ENCODE measurements around the gene PGP. TPM values are rescaled to one million over a fixed set of nuclear protein-coding genes. Genes with fewer than 3 reads are reported as not detected.
A peak's percentile ranks its signal among the peaks of the same experiment; 100 is the strongest.

PGP gene
- total and polyA plus RNA-seq, 8 donors: 7.1 to 24.4 (median 9.3) TPM

DNA sequence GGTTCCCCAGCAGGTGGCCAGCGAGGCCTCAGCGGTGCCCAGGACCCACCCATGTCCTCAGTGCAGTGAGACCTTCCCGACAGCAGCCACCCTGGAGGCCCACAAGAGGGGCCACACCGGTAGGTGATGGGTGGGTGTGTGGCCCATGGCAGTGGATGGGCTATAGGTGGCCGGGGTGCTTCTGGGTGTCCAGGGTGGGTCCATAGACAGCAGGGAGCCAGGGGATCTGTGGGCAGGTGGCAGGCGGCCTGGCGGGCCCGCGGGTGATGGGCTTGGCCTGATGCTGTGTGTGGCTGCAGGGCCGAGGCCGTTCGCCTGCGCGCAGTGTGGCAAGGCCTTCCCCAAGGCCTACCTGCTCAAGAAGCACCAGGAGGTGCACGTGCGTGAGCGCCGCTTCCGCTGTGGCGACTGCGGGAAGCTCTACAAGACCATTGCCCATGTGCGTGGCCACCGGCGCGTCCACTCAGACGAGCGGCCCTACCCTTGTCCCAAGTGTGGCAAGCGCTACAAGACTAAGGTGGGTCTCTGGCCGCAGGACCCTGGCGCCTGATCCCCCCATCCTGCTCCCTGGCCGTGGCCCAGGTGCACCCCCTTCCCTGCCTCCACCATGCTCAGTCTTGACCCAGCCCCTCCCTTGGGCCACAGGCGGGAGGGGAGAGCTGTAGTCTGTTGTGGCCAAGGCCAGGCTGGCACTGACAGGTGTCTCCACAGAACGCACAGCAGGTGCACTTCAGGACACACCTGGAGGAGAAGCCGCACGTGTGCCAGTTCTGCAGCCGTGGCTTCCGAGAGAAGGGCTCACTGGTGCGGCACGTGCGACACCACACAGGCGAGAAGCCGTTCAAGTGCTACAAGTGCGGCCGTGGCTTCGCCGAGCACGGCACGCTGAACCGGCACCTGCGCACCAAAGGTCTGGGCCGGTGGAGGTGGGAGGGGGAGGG, 19.5 kb upstream of the PGP start:
- peak in 1 of 4 donors; percentile 77 for DNase-seq
- no peak for ATAC-seq
- Histone ChIP-seq H3K27me3 (peaks cover 16 to 36% of the 10 kb centered on the region in 2 donors), H3K9me3 (no peaks in the 10 kb centered on the region), H3K4me1 (peaks cover 15 to 26% of the 10 kb centered on the region in 2 donors), H3K4me3 (no peak overlapping the region), H3K36me3 (peaks cover 0 to 83% of the 10 kb centered on the region in 2 donors), H3K27ac (no peak overlapping the region)
- TF ChIP-seq, protein P1, sequence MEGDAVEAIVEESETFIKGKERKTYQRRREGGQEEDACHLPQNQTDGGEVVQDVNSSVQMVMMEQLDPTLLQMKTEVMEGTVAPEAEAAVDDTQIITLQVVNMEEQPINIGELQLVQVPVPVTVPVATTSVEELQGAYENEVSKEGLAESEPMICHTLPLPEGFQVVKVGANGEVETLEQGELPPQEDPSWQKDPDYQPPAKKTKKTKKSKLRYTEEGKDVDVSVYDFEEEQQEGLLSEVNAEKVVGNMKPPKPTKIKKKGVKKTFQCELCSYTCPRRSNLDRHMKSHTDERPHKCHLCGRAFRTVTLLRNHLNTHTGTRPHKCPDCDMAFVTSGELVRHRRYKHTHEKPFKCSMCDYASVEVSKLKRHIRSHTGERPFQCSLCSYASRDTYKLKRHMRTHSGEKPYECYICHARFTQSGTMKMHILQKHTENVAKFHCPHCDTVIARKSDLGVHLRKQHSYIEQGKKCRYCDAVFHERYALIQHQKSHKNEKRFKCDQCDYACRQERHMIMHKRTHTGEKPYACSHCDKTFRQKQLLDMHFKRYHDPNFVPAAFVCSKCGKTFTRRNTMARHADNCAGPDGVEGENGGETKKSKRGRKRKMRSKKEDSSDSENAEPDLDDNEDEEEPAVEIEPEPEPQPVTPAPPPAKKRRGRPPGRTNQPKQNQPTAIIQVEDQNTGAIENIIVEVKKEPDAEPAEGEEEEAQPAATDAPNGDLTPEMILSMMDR (IDR thresholded peaks at IDR 0.05): no peak
- intact Hi-C loops (cut with DNase I): no loop called here

- ATAC-seq (no peak), DNase-seq (peak in 1 of 4 donors; percentile 68)
- H3K4me3 ChIP-seq: no peak overlapping the region
- H3K27ac ChIP-seq: no peak overlapping the region
- TF ChIP-seq, protein P1 (IDR thresholded peaks at IDR 0.05): no peak
- intact Hi-C loops (cut with DNase I): no loop called here
- H3K9me3 ChIP-seq: no peaks in the 10 kb centered on the region
- H3K36me3 ChIP-seq: peaks cover 0 to 83% of the 10 kb centered on the region in 2 donors
- H3K4me1 ChIP-seq: peaks cover 15 to 25% of the 10 kb centered on the region in 2 donors
- H3K27me3 ChIP-seq: peaks cover 16 to 30% of the 10 kb centered on the region in 2 donors
Observed at GRCh38 chr16:2233046-2233775, 18.6 kb upstream of the PGP start.

DNA sequence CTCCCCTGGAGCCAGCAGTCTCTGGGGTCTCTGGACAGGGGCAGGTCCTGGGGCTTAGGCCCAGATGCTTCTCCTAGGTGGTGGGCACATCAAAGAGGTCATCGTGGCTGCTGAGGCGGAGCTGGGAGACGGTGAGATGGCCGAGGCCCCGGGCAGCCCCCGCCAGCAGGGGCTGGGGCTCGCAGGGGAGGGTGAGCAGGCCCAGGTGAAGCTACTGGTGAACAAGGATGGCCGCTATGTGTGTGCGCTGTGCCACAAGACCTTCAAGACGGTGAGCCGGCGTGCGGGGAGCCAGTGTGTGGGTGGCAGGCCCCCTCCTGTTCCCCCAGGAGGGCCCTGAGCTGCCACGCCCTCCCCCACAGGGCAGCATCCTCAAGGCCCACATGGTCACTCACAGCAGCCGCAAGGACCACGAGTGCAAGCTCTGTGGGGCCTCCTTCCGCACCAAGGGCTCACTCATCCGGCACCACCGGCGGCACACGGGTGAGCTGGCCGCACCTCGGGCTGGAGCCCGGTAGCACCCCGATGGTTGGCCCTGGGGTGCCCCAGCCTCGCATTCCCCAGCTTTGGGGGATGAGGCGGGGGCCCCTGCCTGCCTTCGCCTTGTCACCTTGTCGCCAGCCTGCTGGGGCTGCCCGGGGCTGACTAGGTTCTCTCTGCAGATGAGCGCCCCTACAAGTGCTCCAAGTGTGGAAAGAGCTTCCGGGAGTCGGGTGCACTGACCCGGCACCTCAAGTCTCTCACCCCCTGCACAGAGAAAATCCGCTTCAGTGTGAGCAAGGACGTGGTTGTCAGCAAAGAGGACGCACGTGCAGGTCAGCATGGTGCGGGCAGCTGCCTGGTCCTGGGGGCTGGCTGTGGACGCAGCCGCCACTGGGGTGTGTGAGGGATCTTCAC, 17.7 kb upstream of the PGP start:
- ATAC-seq (no peak), DNase-seq (no peak)
- intact Hi-C loops (cut with DNase I): no loop called here
- H3K4me1 ChIP-seq: peaks cover 12 to 17% of the 10 kb centered on the region in 2 donors
- H3K4me3 ChIP-seq: no peak overlapping the region
- no peak overlapping the region for H3K27ac ChIP-seq
- TF ChIP-seq, protein P1 (IDR thresholded peaks at IDR 0.05): no peak
- no peaks in the 10 kb centered on the region for H3K9me3 ChIP-seq
- H3K36me3 ChIP-seq: peaks cover 0 to 85% of the 10 kb centered on the region in 2 donors
- H3K27me3 ChIP-seq: peaks cover 8 to 21% of the 10 kb centered on the region in 2 donors

DNA sequence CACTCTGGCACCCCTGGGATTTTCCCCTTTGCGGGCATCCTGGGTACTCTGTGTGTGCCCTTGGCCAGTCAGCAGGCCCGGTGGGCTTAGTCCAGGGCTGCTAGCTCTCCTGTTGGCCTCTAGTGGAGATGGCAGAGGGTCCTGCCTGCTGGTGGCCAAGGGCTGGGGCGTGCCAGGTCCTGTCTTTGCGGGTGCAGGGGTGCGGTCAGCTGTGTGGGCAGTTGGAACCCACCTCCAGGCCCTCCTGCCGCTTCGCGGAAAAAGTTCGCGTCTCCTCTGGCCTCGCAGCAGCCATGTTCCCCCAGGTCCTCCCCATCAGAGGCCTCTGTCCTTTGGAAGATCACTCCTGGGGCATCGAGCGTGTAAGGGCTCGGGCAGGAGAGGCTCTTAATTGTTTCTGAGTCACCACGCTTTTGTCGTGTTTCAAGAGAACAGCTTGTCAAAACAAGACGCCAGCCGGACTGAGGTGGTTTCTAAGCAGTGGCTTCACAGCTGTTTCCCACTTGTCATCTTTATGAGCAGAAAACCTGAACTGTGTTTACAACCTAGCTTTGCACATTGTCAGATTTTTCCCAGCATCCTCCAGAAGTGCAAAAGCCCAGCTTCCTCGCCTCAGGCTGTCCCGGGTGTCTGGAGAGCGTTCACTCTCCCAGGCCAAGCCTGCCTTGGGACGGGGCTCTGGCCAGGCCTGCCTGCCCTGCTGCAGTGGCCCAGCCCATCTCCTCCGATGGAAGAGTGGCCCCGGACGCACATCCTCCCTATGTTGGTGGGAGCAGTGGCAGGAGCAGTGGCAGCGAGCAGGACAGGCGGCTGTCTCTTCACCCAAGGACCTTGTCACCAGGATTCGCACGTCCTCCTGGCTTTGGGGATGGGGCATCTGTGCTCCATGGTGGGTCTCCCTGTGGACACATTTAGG, 16.6 kb upstream of the PGP start:
- Histone ChIP-seq H3K4me1 (peaks cover 2 to 11% of the 10 kb centered on the region in 2 donors), H3K4me3 (no peak overlapping the region), H3K27me3 (peaks cover 0 to 11% of the 10 kb centered on the region in 2 donors), H3K27ac (no peak overlapping the region), H3K9me3 (no peaks in the 10 kb centered on the region), H3K36me3 (peaks cover 0 to 85% of the 10 kb centered on the region in 2 donors)
- DNase-seq (no peak), ATAC-seq (no peak)
- intact Hi-C loops (cut with DNase I): no loop called here
- TF ChIP-seq, protein P1 (IDR thresholded peaks at IDR 0.05): no peak
